OCI-LY7 (cell line): ENCODE results near the gene WDR18. TPM values are rescaled to one million over a fixed set of nuclear protein-coding genes. Genes with fewer than 3 reads are reported as not detected.
A peak's percentile ranks its signal among the peaks of the same experiment; 100 is the strongest.

Experiments used
- BruUV-seq: library from RNA; stranded (reverse); fragments of 400-500 nt; replicated peaks from 2 replicates; lab custom pipeline; 2021; lab: Mats Ljungman, UMichigan
- CTCF ChIA-PET: fragments of 300-600 bp; sonication (Branson Sonifier 250); formaldehyde crosslinking; loops from one replicate; lab custom pipeline; 2022; ENCODE audit warnings: antibody characterized with exemption; ENCODE audit not compliant: unreplicated experiment; lab: Charles Lee
- POLR2A ChIA-PET: fragments of 300-600 bp; sonication (Branson Sonifier 250); formaldehyde crosslinking; loops from one replicate; lab custom pipeline; 2022; ENCODE audit warnings: antibody characterized with exemption; lab: Charles Lee
- DNase-seq: peaks from one replicate; pipeline ENCODE4 v3.0.0-alpha.2; 2015; ENCODE audit warnings: low spot score
- H2AFZ ChIP-seq: fragments of 200-600 bp; sonication (generic), shearing (Covaris generic); 2 replicates; pipeline ENCODE4 v1.6.1; 2014; ENCODE audit warnings: mild to moderate bottlenecking, antibody characterized with exemption, low read length, moderate library complexity
- H3K27ac ChIP-seq: fragments of 200-600 bp; sonication (generic); 2 replicates; pipeline ENCODE4 v1.5.1; 2014; ENCODE audit warnings: mixed run types, low read depth, mild to moderate bottlenecking, moderate library complexity, low read length, inconsistent platforms; ENCODE audit not compliant: poor library complexity, severe bottlenecking
- H3K36me3 ChIP-seq: fragments of 200-600 bp; sonication (generic); 2 replicates; pipeline ENCODE4 v1.6.1; 2014; ENCODE audit warnings: mild to moderate bottlenecking, antibody characterized with exemption, low read length, moderate library complexity, mixed read lengths; ENCODE audit not compliant: insufficient read depth
- H3K4me1 ChIP-seq: fragments of 200-600 bp; sonication (generic); 2 replicates; pipeline ENCODE4 v1.5.1; 2014; ENCODE audit warnings: mild to moderate bottlenecking, low read length; ENCODE audit not compliant: insufficient read depth, poor library complexity, severe bottlenecking
- H3K4me2 ChIP-seq: fragments of 200-600 bp; sonication (generic); 2 replicates; pipeline ENCODE4 v1.6.1; 2014; ENCODE audit warnings: mild to moderate bottlenecking, low read length
- H3K4me3 ChIP-seq: fragments of 200-600 bp; sonication (generic); 2 replicates; pipeline ENCODE4 v1.5.1; 2014; ENCODE audit warnings: mild to moderate bottlenecking, low read depth, low read length; ENCODE audit not compliant: poor library complexity, severe bottlenecking
- H3K79me2 ChIP-seq: fragments of 200-600 bp; sonication (generic); 2 replicates; pipeline ENCODE4 v1.6.1; 2016; ENCODE audit warnings: low read depth, mild to moderate bottlenecking, low read length, moderate library complexity, mixed read lengths; ENCODE audit not compliant: insufficient read depth
- H3K9me2 ChIP-seq: fragments of 200-600 bp; sonication (generic); 2 replicates; pipeline ENCODE4 v1.6.1; 2016; ENCODE audit warnings: mild to moderate bottlenecking, low read length, mixed read lengths; ENCODE audit not compliant: insufficient read depth
- H3K9me3 ChIP-seq: fragments of 200-600 bp; sonication (generic); 2 replicates; pipeline ENCODE4 v1.6.1; 2014; ENCODE audit warnings: mild to moderate bottlenecking, mixed run types, low read length, mixed read lengths
- H4K20me1 ChIP-seq: fragments of 200-600 bp; sonication (generic); 2 replicates; pipeline ENCODE4 v1.6.1; 2014; ENCODE audit warnings: mild to moderate bottlenecking, antibody characterized with exemption, low read length, moderate library complexity, mixed read lengths; ENCODE audit not compliant: insufficient read depth
- EZH2phosphoT487 ChIP-seq: fragments of 200-600 bp; sonication (generic); IDR thresholded peaks from 2 replicates; pipeline ENCODE4 v1.6.1; 2018; ENCODE audit warnings: low read depth, borderline replicate concordance, mild to moderate bottlenecking, mixed run types, antibody characterized with exemption, low read length, moderate library complexity, mixed read lengths
- intact Hi-C: fragments of 100-400 bp; cut with micrococcal nuclease; formaldehyde crosslinking; loops from one replicate; pipeline ENCODE4 v1.10.0; 2022; ENCODE audit not compliant: unreplicated experiment
- total RNA-seq, 2 experiments: library from RNA; depleted of rRNA in 1 of 2; stranded (reverse); fragments of >200 nt in 1 of 2; shearing (Covaris generic) in 1 of 2; gene quantifications; 2 replicates each; pipeline ENCODE4 v1.2.3, GENCODE V29; 2014 to 2022
- TF ChIP-seq, protein P1 (sequence below): fragments of 200-600 bp; sonication (generic); conservative IDR thresholded peaks from 2 replicates; pipeline ENCODE4 v1.5.1; 2014; ENCODE audit warnings: mild to moderate bottlenecking, antibody characterized with exemption, low read length, moderate library complexity, mixed read lengths

Gene WDR18
- total RNA-seq, 2 experiments from 2014 or later, result 51.4 to 74.7 TPM

DNA sequence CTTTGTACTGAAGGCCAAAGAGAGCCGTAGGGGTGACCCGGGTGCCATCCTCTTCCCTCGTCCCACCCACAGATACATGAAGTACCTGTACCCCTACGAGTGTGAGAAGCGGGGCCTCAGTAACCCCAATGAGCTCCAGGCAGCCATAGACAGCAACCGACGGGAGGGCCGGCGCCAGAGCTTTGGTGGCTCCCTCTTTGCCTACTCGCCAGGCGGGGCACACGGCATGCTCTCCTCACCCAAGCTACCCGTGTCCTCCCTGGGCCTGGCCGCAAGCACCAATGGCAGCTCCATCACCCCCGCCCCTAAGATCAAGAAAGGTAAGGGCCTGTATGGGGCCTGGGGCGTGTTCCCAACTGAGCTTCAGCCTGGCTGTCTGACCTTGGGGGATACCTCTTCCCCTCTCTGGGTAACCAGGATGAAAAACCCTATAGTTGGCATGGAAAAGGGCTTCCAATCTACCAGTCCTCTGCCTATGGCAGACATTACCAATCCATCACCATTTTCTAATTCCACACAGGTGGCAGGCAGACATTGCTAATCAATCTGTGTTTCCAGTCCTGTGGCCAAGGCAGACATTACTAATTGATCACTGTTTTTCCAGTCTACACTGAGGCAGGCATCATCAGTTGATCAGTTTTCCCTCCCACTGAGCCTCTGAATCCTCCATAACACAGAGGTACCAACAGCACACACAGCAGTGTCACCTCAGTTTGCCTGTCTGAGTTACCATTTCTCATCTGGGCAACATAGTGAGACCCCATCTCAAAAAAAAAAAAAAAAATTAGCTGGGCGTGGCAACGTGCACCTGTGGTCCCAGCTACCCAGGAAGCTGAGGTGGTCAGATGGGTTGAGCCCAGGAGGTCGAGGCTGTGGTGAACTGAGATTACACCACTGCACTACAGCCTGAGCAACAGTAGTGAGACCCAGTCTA lies 19.1 kb upstream of the WDR18 start:
- Histone ChIP-seq H3K36me3 (peaks cover 8% of the 10 kb centered on the region; the same call in 1 of the 2 replicates), H4K20me1 (no peaks in the 10 kb centered on the region), H3K79me2 (no peaks in the 10 kb centered on the region), H3K27ac (no peak overlapping the region), H3K9me2 (no peaks in the 10 kb centered on the region), H3K4me3 (no peak overlapping the region), H2AFZ (no peak overlapping the region), H3K4me1 (no peaks in the 10 kb centered on the region), H3K9me3 (0 out of 2 replicates have a peak, but pooled peaks cover 4% of the 10 kb centered on the region), H3K4me2 (no peak overlapping the region)
- DNase-seq, result peak; percentile 59
- BruUV-seq, result no TSS peak
- TF ChIP-seq EZH2phosphoT487, result no peak
- TF ChIP-seq, protein P1, sequence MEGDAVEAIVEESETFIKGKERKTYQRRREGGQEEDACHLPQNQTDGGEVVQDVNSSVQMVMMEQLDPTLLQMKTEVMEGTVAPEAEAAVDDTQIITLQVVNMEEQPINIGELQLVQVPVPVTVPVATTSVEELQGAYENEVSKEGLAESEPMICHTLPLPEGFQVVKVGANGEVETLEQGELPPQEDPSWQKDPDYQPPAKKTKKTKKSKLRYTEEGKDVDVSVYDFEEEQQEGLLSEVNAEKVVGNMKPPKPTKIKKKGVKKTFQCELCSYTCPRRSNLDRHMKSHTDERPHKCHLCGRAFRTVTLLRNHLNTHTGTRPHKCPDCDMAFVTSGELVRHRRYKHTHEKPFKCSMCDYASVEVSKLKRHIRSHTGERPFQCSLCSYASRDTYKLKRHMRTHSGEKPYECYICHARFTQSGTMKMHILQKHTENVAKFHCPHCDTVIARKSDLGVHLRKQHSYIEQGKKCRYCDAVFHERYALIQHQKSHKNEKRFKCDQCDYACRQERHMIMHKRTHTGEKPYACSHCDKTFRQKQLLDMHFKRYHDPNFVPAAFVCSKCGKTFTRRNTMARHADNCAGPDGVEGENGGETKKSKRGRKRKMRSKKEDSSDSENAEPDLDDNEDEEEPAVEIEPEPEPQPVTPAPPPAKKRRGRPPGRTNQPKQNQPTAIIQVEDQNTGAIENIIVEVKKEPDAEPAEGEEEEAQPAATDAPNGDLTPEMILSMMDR, result no peak
- ChIA-PET CTCF (no interaction called here), POLR2A (interaction anchor here (0.7 kb wide), 1 partner anchor 17 kb away, joined by 6 read pairs; no protein-coding TSS in a partner anchor)
- intact Hi-C loops, result no loop called here

- no peak for TF ChIP-seq EZH2phosphoT487
- TF ChIP-seq, protein P1, result no peak
- ChIA-PET CTCF (no interaction called here), POLR2A (interaction anchor here (0.6 to 0.7 kb wide), 2 partner anchors 104 to 191 kb away, joined by 4 to 5 read pairs; no protein-coding TSS in a partner anchor)
- Histone ChIP-seq H4K20me1 (no peaks in the 10 kb centered on the region), H3K4me2 (no peak overlapping the region), H3K36me3 (peaks cover 19% of the 10 kb centered on the region), H3K4me1 (no peaks in the 10 kb centered on the region), H3K9me2 (no peaks in the 10 kb centered on the region), H3K4me3 (no peak overlapping the region), H3K27ac (no peak overlapping the region), H3K79me2 (no peaks in the 10 kb centered on the region), H2AFZ (no peak overlapping the region), H3K9me3 (peaks cover 14% of the 10 kb centered on the region)
- DNase-seq, result no peak
- intact Hi-C loops, result no loop called here
- no TSS peak for BruUV-seq
These were observed 17.6 kb upstream of the WDR18 start for GRCh38 chr19:966485-967088.
